HCT116 (cell line): ENCODE measurements around the gene STPG1. TPM values are rescaled to one million over a fixed set of nuclear protein-coding genes. Genes with fewer than 3 reads are reported as not detected.

Experiments used
- ATAC-seq: fragments of 200-7000 bp; cut with Tn5 transposase; 2 replicates; pipeline ENCODE4 v1.9.1; 2020; ENCODE audit warnings: mild to moderate bottlenecking, moderate library complexity
- BruUV-seq: library from RNA; stranded (reverse); fragments of 400-500 nt; replicated peaks from 2 replicates; lab custom pipeline; 2021; lab: Mats Ljungman, UMichigan
- CTCF ChIA-PET: fragments of 300-600 bp; sonication (Branson Sonifier 250); formaldehyde crosslinking; loops from one replicate; lab custom pipeline; 2021; ENCODE audit warnings: antibody characterized with exemption; lab: Charles Lee
- POLR2A ChIA-PET: fragments of 300-600, 350-600 bp; sonication (Branson Sonifier 250); formaldehyde crosslinking; loops from one replicate; lab custom pipeline; 2021; ENCODE audit warnings: antibody characterized with exemption; lab: Charles Lee
- RAD21 ChIA-PET, 2 experiments: fragments of 300-600 bp; sonication (Branson Sonifier 250); formaldehyde crosslinking; loops; one replicate each; lab custom pipeline; 2023; ENCODE audit warnings: low total read pairs in 2 of 2; ENCODE audit not compliant: uncharacterized antibody in 2 of 2, unreplicated experiment in 2 of 2, low non-redundant PET in 1 of 2; lab: Charles Lee
- DNase-seq: peaks from one replicate; pipeline ENCODE4 v3.0.0-alpha.2; 2010; ENCODE audit warnings: low read depth, low spot score
- H2AFZ ChIP-seq: fragments of 200-600 bp; shearing (Covaris generic), sonication (generic); 2 replicates; pipeline ENCODE4 v1.6.1; 2017; ENCODE audit warnings: low read depth, mixed run types, mixed read lengths, antibody characterized with exemption, low read length; ENCODE audit not compliant: poor library complexity, severe bottlenecking
- H3K27ac ChIP-seq: 2 replicates; pipeline ENCODE4 v1.5.1; 2012; ENCODE audit warnings: low read depth, low read length
- H3K27me3 ChIP-seq: fragments of 200-600 bp; sonication (generic); 2 replicates; pipeline ENCODE4 v1.6.1; 2016; ENCODE audit warnings: mixed run types, low read length, mixed read lengths; ENCODE audit not compliant: insufficient read depth
- H3K36me3 ChIP-seq, 2 experiments: fragments of 200-500 bp in 1 of 2; fragments of 200-600 bp in 1 of 2; sonication (Bioruptor generic) in 1 of 2; sonication (generic) in 1 of 2; 2 replicates each; pipeline versions ENCODE4 v1.5.1 to v1.6.1; 2014 to 2016; ENCODE audit warnings: low read length in 2 of 2, inconsistent platforms in 1 of 2, mixed read lengths in 1 of 2, mixed run types in 1 of 2; ENCODE audit not compliant: insufficient read depth in 2 of 2, control insufficient read depth in 1 of 2
- H3K4me1 ChIP-seq, 2 experiments: fragments of 200-600 bp in 1 of 2; sonication (generic) in 1 of 2; 2 replicates each; pipeline versions ENCODE4 v1.5.1 to v1.6.1; 2012 to 2017; ENCODE audit warnings: low read length in 2 of 2, inconsistent platforms in 1 of 2, mild to moderate bottlenecking in 1 of 2, mixed read lengths in 1 of 2, mixed run types in 1 of 2, moderate library complexity in 1 of 2; ENCODE audit not compliant: insufficient read depth in 2 of 2, control insufficient read depth in 1 of 2
- H3K4me2 ChIP-seq: fragments of 200-600 bp; sonication (generic); 2 replicates; pipeline ENCODE4 v1.6.1; 2017; ENCODE audit warnings: mixed run types, low read length, mixed read lengths
- H3K4me3 ChIP-seq, 2 experiments: fragments of 200-600 bp in 1 of 2; sonication (generic) in 1 of 2; replicated peaks in 1 of 2; 2 replicates each; pipeline ENCODE4 v1.5.1; 2011 to 2016; ENCODE audit warnings: low read length in 2 of 2, control low read depth in 1 of 2, low read depth in 1 of 2, mild to moderate bottlenecking in 1 of 2, mixed read lengths in 1 of 2, mixed run types in 1 of 2
- H3K79me2 ChIP-seq: fragments of 200-600 bp; sonication (generic); 2 replicates; pipeline ENCODE4 v1.6.1; 2017; ENCODE audit warnings: mild to moderate bottlenecking, mixed run types, low read length, moderate library complexity, mixed read lengths; ENCODE audit not compliant: insufficient read depth
- H3K9ac ChIP-seq: fragments of 200-600 bp; sonication (generic); 2 replicates; pipeline ENCODE4 v1.6.1; 2016; ENCODE audit warnings: low read length, mixed read lengths
- H3K9me2 ChIP-seq: fragments of 200-600 bp; sonication (generic), shearing (Covaris generic); 2 replicates; pipeline ENCODE4 v1.6.1; 2017; ENCODE audit warnings: mixed run types, mild to moderate bottlenecking, moderate library complexity; ENCODE audit not compliant: insufficient read depth
- H3K9me3 ChIP-seq, 2 experiments: fragments of 200-500 bp in 1 of 2; fragments of 200-600 bp in 1 of 2; sonication (Bioruptor generic) in 1 of 2; sonication (generic) in 1 of 2; 2 replicates each; pipeline ENCODE4 v1.6.1; 2014 to 2017; ENCODE audit warnings: low read length in 2 of 2, mixed read lengths in 2 of 2, inconsistent platforms in 1 of 2, low read depth in 1 of 2, mild to moderate bottlenecking in 1 of 2, mixed run types in 1 of 2, moderate library complexity in 1 of 2; ENCODE audit not compliant: control insufficient read depth in 1 of 2, insufficient read depth in 1 of 2
- H4K20me1 ChIP-seq: fragments of 200-600 bp; sonication (generic), shearing (Covaris generic); 2 replicates; pipeline ENCODE4 v1.6.1; 2017; ENCODE audit warnings: mixed run types, mild to moderate bottlenecking, moderate library complexity; ENCODE audit not compliant: insufficient read depth
- ATF3 ChIP-seq: IDR thresholded peaks from 2 replicates; pipeline ENCODE4 v1.6.1; 2012
- CBX3 ChIP-seq: IDR thresholded peaks from 2 replicates; pipeline ENCODE4 v1.6.1; 2012; ENCODE audit warnings: low read depth
- CEBPB ChIP-seq: IDR thresholded peaks from 2 replicates; pipeline ENCODE4 v1.6.1; 2012; ENCODE audit warnings: low read depth
- CTCF ChIP-seq, 3 experiments: fragments of 200-600 bp in 1 of 3; sonication (generic) in 1 of 3; IDR thresholded peaks in 2 of 3; conservative IDR thresholded peaks in 1 of 3; 2 replicates each; pipeline ENCODE4 v1.5.1; 2012 to 2017; ENCODE audit warnings: low read depth in 2 of 3, low read length in 2 of 3, antibody characterized with exemption in 1 of 3, borderline replicate concordance in 1 of 3, control low read depth in 1 of 3, mild to moderate bottlenecking in 1 of 3, mixed read lengths in 1 of 3, mixed run types in 1 of 3, moderate library complexity in 1 of 3; ENCODE audit not compliant: insufficient read depth in 1 of 3
- EGR1 ChIP-seq: IDR thresholded peaks from 2 replicates; pipeline ENCODE4 v1.6.1; 2012; ENCODE audit warnings: low read depth
- ELF1 ChIP-seq: IDR thresholded peaks from 2 replicates; pipeline ENCODE4 v1.6.1; 2012; ENCODE audit warnings: low read depth, borderline replicate concordance
- EZH2 ChIP-seq: fragments of 200-600 bp; sonication (generic); IDR thresholded peaks from 2 replicates; pipeline ENCODE4 v1.6.1; 2017; ENCODE audit warnings: antibody characterized with exemption, mixed run types
- FOSL1 ChIP-seq: IDR thresholded peaks from 2 replicates; pipeline ENCODE4 v1.6.1; 2012; ENCODE audit warnings: low read depth
- MAX ChIP-seq: IDR thresholded peaks from 2 replicates; pipeline ENCODE4 v1.6.1; 2012
- POLR2A ChIP-seq: IDR thresholded peaks from 2 replicates; pipeline ENCODE4 v1.7.0; 2011; ENCODE audit warnings: borderline replicate concordance; ENCODE audit not compliant: insufficient read depth, insufficient read length; ENCODE audit errors: extremely low read depth
- POLR2AphosphoS5 ChIP-seq: IDR thresholded peaks from 2 replicates; pipeline ENCODE4 v1.6.1; 2011; ENCODE audit warnings: mild to moderate bottlenecking, low read depth, low read length, moderate library complexity
- RAD21 ChIP-seq: IDR thresholded peaks from 2 replicates; pipeline ENCODE4 v1.6.1; 2012; ENCODE audit warnings: low read depth, mild to moderate bottlenecking
- REST ChIP-seq: IDR thresholded peaks from 2 replicates; pipeline ENCODE4 v1.6.1; 2012; ENCODE audit warnings: low read depth
- SIN3A ChIP-seq: IDR thresholded peaks from 2 replicates; pipeline ENCODE4 v1.6.1; 2012; ENCODE audit warnings: low read depth
- SRF ChIP-seq: IDR thresholded peaks from 2 replicates; pipeline ENCODE4 v1.6.1; 2012; ENCODE audit warnings: low read depth
- TCF7L2 ChIP-seq: IDR thresholded peaks from 2 replicates; pipeline ENCODE4 v1.7.0; 2011; ENCODE audit warnings: borderline replicate concordance, inconsistent platforms; ENCODE audit not compliant: insufficient read depth, insufficient read length; ENCODE audit errors: extremely low read depth
- YY1 ChIP-seq: IDR thresholded peaks from 2 replicates; pipeline ENCODE4 v1.6.1; 2011; ENCODE audit warnings: low read length, low read depth, moderate library complexity, mild to moderate bottlenecking; ENCODE audit not compliant: insufficient replicate concordance; ENCODE audit errors: extremely low read depth
- ZBTB33 ChIP-seq: IDR thresholded peaks from 2 replicates; pipeline ENCODE4 v1.6.1; 2011; ENCODE audit warnings: mild to moderate bottlenecking, low read length, moderate library complexity; ENCODE audit not compliant: insufficient replicate concordance; ENCODE audit errors: extremely low read depth
- ZNF274 ChIP-seq: fragments of 200-500 bp; sonication (Bioruptor generic); IDR thresholded peaks from 2 replicates; pipeline ENCODE4 v1.6.1; 2014; ENCODE audit warnings: mild to moderate bottlenecking, low read depth, low read length, inconsistent platforms
- intact Hi-C: fragments of 100-400 bp; cut with micrococcal nuclease; formaldehyde crosslinking; loops from 2 replicates; pipeline ENCODE4 v1.10.0; 2022
- total RNA-seq: library from RNA; stranded (reverse); gene quantifications from one replicate; pipeline ENCODE4 v1.2.1, GENCODE V29; 2021; ENCODE audit not compliant: unreplicated experiment

Gene STPG1
- total RNA-seq, 1 experiment from 2014 or later: 13.4 TPM

- no peak for ATAC-seq
- intact Hi-C loops: no loop called here
- CTCF ChIA-PET: interaction anchor here (1.0 kb wide), 1 partner anchor 12 kb away, joined by 3 read pairs; the partner anchor contains the start of gene NIPAL3
These were observed 13.4 kb upstream of the STPG1 start for GRCh38 chr1:24426744-24427544.

More at GRCh38 chr1:24426744-24427544, 13.4 kb upstream of the STPG1 start:
- Histone ChIP-seq H3K4me3 (no peak overlapping the region), H3K9ac (no peak overlapping the region), H3K4me1 (no peaks in the 10 kb centered on the region), H3K9me2 (no peaks in the 10 kb centered on the region), H3K9me3 (no peaks in the 10 kb centered on the region), H2AFZ (no peak overlapping the region), H3K4me2 (no peak overlapping the region), H4K20me1 (no peaks in the 10 kb centered on the region), H3K27ac (no peak overlapping the region), H3K27me3 (no peaks in the 10 kb centered on the region), H3K36me3 (0 out of 4 replicates have a peak, but pooled peaks cover 0 to under 1% of the 10 kb centered on the region in 2 experiments), H3K79me2 (no peaks in the 10 kb centered on the region)
- DNase-seq: no peak
- no TSS peak for BruUV-seq
- TF ChIP-seq CEBPB (no peak), EGR1 (no peak), YY1 (no peak), ELF1 (no peak), ZNF274 (no peak), SIN3A (no peak), ZBTB33 (no peak), ATF3 (no peak), RAD21 (no peak), SRF (no peak), MAX (no peak), FOSL1 (no peak), REST (no peak), POLR2A (no peak), POLR2AphosphoS5 (no peak), EZH2 (no peak), CBX3 (no peak), CTCF (IDR thresholded peaks at IDR 0.05 in 2 of 3, conservative IDR thresholded peaks at IDR 0.05 in 1 of 3; ENCODE audit: borderline replicate concordance in 1 of 3, insufficient read depth in 1 of 3, low read depth in 2 of 3, low read length in 2 of 3) (no peak), TCF7L2 (no peak)
- ChIA-PET RAD21 (no interaction called here), POLR2A (no interaction called here)
